HG03520 (cell line): ENCODE data around the gene RAP1GAP.

ENCODE experiments used
- ATAC-seq: cut with Tn5 transposase; IDR thresholded peaks from one replicate; pipeline ENCODE4 v1.9.1; 2021; ENCODE audit warnings: mild to moderate bottlenecking, moderate library complexity; ENCODE audit not compliant: unreplicated experiment

Gene RAP1GAP

DNA sequence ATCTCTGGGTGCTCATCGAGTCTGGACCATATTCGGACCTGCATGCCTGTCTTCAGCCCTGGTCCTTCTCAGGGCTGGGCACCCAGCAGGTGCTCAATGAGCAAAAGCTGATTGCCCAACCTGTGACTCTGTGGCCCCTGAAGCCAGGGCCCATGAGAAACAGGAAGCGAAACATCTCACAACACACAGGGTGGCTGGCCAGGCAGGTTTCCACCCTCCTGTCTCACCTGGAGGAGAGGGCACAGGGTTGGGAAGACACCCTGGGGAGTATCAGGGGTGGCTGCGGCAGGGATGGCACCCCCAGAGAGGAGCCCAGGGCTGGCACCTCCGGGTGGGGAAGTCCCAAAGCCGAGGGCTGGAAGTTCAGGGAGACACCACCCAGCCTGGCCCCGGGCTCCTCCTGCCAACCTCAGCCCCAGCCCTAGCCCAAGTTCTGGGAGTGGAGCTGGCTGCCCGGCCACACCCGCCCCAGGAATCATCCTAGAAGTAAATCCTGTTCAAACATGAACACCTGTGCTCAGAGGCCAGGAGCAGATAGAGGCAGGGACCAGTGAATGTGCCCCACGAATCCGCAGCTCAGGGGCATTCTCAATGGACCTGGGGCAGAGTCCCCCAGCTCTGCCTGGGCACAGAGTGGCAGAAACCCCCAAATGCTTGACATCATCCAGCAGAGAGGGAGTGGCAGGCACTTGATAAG is 54.6 kb downstream of the RAP1GAP start:
- ATAC-seq: no peak

- ATAC-seq: no peak
Measured at GRCh38 chr1:21613072-21613867, 55.9 kb downstream of the RAP1GAP start.

DNA sequence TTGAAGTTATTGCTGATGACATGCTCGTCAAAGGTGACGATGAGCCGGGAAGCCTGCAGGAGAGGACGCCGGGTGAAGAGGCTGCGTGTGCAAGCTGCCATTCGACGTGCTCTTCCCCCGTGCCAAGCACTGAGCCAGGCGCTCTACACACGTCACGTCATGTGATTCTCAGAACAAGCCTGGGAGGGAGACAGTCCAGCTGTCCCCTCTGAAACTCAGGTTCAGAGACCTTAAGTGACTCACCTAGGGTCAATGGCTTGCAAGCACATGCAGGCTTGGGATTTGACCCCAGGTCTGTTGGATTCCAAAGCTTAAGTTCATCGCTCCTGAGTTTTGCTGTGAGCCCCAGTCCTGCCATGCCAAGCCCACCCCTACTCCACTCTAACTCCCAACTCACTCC is 57.1 kb downstream of the RAP1GAP start:
- no peak for ATAC-seq

- no peak for ATAC-seq
Measured at GRCh38 chr1:21610989-21611785, 58.0 kb downstream of the RAP1GAP start.

- no peak for ATAC-seq
Measured at GRCh38 chr1:21610027-21610426, 59.1 kb downstream of the RAP1GAP start.

DNA sequence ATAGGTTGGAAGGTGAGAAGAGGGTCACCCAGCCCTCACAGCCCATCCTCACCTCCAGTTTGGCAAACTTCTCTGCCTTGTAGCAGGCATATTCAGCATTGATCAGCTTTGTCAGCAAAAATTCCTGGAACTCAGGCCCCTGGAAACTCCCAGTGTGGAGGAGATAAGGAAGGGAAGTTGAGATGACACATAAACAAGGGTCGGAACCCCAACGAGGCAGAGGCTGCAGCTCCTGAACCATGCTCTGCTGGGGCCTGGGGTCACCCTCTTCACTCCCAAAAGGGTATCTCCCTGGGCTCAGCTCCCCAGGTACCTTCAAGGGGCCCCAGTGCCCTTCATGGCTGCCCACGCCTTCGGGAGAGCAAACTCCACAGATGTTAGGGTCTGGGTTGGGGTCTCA is 60.4 kb downstream of the RAP1GAP start:
- no peak for ATAC-seq

DNA sequence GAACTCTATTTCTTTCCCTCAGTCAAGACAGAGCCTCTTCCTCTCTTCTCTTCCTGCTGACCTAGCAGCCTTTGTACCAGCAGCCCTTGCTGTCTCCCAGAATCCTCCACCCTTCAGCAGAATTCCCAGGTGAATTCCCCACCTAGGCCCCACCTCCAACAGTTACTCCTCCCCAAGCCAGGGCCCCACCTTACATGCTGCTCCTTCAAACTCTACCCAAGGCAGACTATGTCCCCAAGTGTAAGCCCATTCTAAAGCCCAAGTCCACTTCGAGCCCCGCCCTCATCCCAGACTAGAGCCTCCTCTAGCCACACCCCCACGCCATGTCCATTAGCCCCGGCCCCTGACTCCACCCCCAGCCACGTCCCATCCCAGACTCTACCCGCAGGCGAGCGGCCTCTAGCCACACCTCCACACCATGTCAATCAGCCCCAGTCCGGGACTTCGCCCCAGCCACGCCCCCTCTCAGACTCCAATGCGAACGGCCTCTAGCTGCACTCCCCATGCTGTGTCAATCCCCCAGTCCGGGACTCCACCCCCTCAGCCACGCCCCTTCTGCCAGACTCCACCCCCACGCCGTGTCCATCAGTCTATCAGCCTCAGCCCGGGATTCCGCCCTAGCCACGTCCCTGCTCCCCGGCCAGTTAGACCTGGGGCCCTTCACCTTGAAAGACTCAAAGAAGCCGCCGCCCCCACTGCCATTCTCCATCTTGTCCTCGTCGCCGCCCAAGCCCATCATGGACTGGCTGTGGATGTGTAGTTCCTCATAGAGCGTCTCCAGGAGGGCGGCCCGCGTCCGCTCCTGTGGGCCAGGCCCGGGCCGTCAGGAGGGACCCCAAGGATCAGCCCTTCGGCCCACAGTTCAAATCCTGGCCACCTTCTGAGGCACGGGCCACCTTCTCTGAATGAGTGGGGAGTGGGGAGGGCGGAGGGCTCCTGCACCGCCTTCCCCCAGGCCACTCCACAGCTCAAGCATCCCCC is 61.3 kb downstream of the RAP1GAP start:
- ATAC-seq: no peak

- ATAC-seq: no peak
Measured at GRCh38 chr1:21605964-21606705, 63.0 kb downstream of the RAP1GAP start.

DNA sequence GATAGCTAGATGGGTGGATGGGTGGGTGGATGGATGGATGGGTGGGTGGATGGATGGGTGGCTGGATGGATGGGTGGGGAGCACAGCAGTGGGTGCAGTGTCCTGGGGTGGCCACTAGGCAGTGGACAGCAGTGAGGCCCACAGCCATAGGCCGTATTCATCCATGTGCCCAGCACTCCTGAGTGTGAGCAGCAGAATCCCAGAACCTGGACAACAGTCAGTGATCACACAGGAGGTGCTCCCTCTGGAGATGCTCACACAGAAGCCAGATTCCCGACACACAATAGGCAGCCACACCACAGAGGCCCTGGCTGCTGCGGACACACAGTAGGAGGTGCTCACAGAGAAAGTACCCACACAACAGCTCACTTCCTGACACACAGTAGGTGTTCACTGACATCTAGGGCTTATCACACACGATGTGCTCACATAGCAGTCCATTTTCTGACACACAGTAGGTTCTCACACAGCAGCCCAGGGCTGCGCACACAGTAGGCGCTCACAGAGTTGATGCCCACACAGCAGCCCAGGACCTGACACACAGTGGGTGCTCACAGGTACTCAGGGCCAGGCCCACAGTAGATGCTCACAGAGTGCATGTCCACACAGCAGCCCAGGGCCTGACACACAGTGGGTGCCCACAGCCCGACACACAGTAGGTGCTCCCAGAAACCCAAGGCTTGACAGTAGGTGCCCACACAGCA is 64.0 kb downstream of the RAP1GAP start:
- no peak for ATAC-seq

- no peak for ATAC-seq
Measured at GRCh38 chr1:21604208-21604957, 64.8 kb downstream of the RAP1GAP start.

DNA sequence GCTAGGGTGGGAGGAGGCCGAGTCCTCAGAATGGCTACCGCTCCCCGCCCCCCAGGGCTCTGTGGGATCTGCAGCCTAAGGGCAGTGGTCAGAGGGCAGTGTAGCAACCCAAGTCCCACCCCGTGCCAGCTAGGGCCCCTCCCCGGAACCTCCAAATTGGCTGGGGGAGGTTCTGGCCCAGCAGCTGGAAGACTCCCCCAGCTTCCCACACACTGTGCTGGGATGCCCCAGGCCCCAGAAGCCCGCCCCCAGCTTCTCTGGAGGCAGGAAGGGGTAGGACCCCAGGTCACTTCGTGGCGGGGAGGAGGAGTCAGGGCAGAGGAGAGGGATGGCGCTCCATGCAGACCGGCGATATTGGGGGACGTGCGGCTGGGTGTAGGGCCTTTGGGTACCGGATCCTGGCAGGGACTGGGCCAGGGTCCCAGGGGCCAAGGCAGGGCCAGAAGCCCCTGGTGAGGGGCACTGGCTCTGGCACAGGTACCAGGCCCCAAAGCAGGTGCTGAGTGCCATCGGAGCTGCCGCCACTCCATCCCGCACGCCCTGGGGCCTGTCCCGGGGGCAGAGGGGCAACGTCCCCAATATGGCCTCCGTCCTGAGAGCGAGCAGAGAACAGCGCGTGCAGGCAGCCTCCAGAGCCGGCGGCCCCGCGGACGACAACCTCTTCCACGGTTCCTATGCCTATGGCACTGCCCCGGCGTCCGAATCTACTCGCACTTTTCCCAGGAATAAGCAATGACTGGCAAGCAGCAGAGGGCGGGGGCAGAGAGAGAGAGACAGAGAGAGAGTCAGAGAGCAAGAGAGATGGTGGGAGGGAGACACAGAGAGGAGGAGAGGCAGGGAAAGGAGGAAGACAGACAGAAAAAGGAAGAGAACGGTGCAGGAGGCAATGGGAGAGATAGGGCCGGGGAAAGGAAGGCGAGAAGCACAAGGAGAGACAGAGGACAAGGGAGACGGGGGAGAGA is 65.7 kb downstream of the RAP1GAP start:
- no peak for ATAC-seq

DNA sequence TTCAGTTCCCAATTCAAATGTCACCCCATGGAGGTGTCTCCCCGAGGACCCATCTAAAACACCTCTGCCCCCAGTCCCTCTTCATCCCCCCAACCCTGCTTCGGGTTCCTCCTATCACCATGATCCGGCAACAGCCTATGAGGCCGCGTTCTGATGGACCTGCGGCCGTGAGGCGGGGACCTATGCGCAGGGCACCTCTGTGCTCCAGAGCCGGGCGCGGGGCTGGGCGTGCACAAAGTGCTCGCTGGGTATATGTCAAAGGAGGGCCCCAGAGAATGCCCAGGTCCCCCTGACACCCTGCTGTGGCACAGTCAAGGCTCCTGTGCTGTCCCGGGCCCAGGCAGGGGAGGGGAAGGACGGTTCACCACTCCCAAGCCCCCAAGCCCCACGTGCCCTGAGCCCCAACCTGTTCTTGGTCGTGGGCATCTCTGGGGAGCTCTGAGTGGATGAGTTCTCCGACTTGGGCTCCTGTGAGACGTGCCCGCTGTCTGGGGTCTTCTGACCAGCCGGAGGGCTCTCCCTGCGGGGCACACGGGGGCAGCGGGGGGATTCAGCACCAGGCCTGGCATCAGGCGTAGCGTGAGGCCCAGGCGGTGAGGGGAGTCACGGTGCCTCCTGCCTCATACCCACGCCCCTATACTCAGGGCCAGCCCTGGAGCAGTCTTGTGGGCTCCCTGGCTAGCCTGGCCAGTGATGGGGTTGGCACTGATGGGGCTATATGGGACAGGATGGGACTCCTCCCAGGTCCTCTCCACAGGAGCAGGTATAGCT is 67.7 kb downstream of the RAP1GAP start:
- ATAC-seq: no peak

DNA sequence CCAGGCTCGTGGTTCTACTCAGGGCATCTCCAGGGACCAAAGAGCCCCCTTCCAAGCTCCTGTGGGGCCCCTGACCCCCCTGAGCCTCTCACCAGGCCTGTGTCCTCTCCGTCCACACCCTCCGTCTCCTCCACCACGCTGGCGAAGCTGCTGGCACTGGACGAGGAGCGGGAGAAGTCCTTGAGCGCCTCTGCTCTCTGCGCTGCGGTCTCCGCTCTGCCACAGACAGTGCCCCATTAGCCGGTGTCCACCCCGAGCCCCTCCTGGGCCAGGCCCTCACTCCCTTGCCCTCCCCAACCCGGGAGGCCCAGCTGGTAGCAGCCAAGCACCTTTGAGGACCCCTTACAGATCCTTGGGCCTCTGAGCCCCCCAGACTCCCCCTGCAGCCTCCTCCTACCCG is 69.8 kb downstream of the RAP1GAP start:
- ATAC-seq: no peak

- ATAC-seq: no peak
Measured at GRCh38 chr1:21598904-21599303, 70.3 kb downstream of the RAP1GAP start.

- ATAC-seq: no peak
Measured at GRCh38 chr1:21598417-21598816, 70.7 kb downstream of the RAP1GAP start.

GRCh38 chr1:21597753-21598152 is 71.4 kb downstream of the RAP1GAP start:
- no peak for ATAC-seq

DNA sequence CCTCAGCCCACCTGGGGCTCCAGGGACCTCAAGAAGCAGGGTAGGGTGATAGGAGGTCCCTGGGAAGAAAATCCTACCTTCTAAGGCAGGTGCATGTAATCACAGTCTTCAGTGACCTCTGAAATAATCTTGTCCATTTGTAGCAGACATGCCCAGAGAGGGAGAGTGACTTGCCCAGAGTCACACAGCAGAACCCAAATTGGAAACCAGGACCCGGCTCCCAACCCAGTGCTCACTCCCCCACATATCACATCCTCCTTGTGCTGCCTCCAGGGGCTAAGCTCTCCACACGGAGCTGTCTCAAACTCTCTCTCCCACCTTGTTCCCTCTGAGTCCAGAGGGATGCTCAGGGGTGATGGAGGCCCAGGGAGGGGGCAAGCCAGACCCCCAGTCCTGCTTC is 72.5 kb downstream of the RAP1GAP start:
- ATAC-seq: no peak
